CD14-positive monocyte (primary cell): ENCODE measurements around the gene PLEKHA8. TPM values are rescaled to one million over a fixed set of nuclear protein-coding genes. Genes with fewer than 3 reads are reported as not detected.

ENCODE experiments used
- DNase-seq, 3 donors: peaks; one replicate each; pipeline ENCODE4 v3.0.0-alpha.2; 2011 to 2022
- H2AFZ ChIP-seq: 2 replicates; pipeline ENCODE4 v1.6.0; 2012; ENCODE audit warnings: mild to moderate bottlenecking, low read depth, low read length, inconsistent platforms; ENCODE audit not compliant: insufficient read depth, poor library complexity, severe bottlenecking
- H3K27ac ChIP-seq, 2 donors: 1 replicate in 1 of 2; 2 replicates in 1 of 2; pipeline ENCODE4 v1.5.1; 2012 to 2013; ENCODE audit warnings: low read length in 2 of 2, control low read depth in 1 of 2, inconsistent platforms in 1 of 2, low read depth in 1 of 2, mild to moderate bottlenecking in 1 of 2
- H3K27me3 ChIP-seq, 2 donors: one replicate each; pipeline versions ENCODE4 v1.6.0 to v1.6.1; 2011 to 2013; ENCODE audit warnings: low read length in 2 of 2; ENCODE audit not compliant: control insufficient read depth in 2 of 2, insufficient read depth in 2 of 2
- H3K36me3 ChIP-seq, 2 donors: replicated peaks in 1 of 2; 1 replicate in 1 of 2; 2 replicates in 1 of 2; pipeline versions ENCODE4 v1.5.1 to v1.6.1; 2012 to 2013; ENCODE audit warnings: low read length in 2 of 2, control low read depth in 1 of 2, inconsistent platforms in 1 of 2, mild to moderate bottlenecking in 1 of 2; ENCODE audit not compliant: insufficient read depth in 2 of 2, control insufficient read depth in 1 of 2
- H3K4me1 ChIP-seq, 2 donors: 1 replicate in 1 of 2; 2 replicates in 1 of 2; pipeline versions ENCODE4 v1.5.1 to v1.6.1; 2012 to 2013; ENCODE audit warnings: low read length in 2 of 2, control low read depth in 1 of 2, inconsistent platforms in 1 of 2, mild to moderate bottlenecking in 1 of 2, moderate library complexity in 1 of 2; ENCODE audit not compliant: insufficient read depth in 2 of 2, control insufficient read depth in 1 of 2
- H3K4me2 ChIP-seq: replicated peaks from 2 replicates; pipeline ENCODE3; 2012; ENCODE audit warnings: low read length, moderate library complexity, mild to moderate bottlenecking; ENCODE audit not compliant: poor library complexity, severe bottlenecking; ENCODE audit errors: extremely low read depth
- H3K4me3 ChIP-seq, 3 experiments: fragments of 200-600 bp in 1 of 3; sonication (generic) in 1 of 3; replicated peaks in 1 of 3; 1 replicate in 2 of 3; 2 replicates in 1 of 3; pipeline ENCODE4 v1.5.1; 2011 to 2013; ENCODE audit warnings: low read length in 3 of 3, mild to moderate bottlenecking in 3 of 3, control low read depth in 2 of 3, low read depth in 2 of 3, inconsistent platforms in 1 of 3, moderate library complexity in 1 of 3
- H3K79me2 ChIP-seq: 2 replicates; pipeline ENCODE4 v1.6.0; 2012; ENCODE audit warnings: mild to moderate bottlenecking, control low read depth, inconsistent platforms, low read length, moderate library complexity; ENCODE audit not compliant: insufficient read depth
- H3K9ac ChIP-seq: 2 replicates; pipeline ENCODE4 v1.6.0; 2017; ENCODE audit warnings: low read length, mild to moderate bottlenecking; ENCODE audit not compliant: insufficient read depth, poor library complexity, severe bottlenecking
- H3K9me3 ChIP-seq, 2 donors: replicated peaks in 1 of 2; 1 replicate in 1 of 2; 2 replicates in 1 of 2; pipeline versions ENCODE4 v1.5.1 to v1.6.1; 2012 to 2013; ENCODE audit warnings: low read length in 2 of 2, control low read depth in 1 of 2; ENCODE audit not compliant: control insufficient read depth in 1 of 2, insufficient read depth in 1 of 2
- H4K20me1 ChIP-seq: 2 replicates; pipeline ENCODE4 v1.6.0; 2012; ENCODE audit warnings: mild to moderate bottlenecking, low read length, control low read depth, moderate library complexity; ENCODE audit not compliant: insufficient read depth
- H3K27ac Mint-ChIP-seq, 7 donors: one replicate each; pipeline ENCODE4 v1.8.0; 2020; ENCODE audit warnings: mild to moderate bottlenecking in 7 of 7, mixed read lengths in 7 of 7, moderate library complexity in 6 of 7, inconsistent platforms in 2 of 7
- H3K27me3 Mint-ChIP-seq, 3 donors: one replicate each; pipeline ENCODE4 v1.8.0; 2021 to 2022; ENCODE audit warnings: low read depth in 3 of 3, mild to moderate bottlenecking in 3 of 3, mixed read lengths in 3 of 3, moderate library complexity in 3 of 3, inconsistent platforms in 1 of 3
- H3K36me3 Mint-ChIP-seq, 2 donors: one replicate each; pipeline ENCODE4 v1.8.0; 2020; ENCODE audit warnings: mixed read lengths in 2 of 2, inconsistent platforms in 1 of 2, mild to moderate bottlenecking in 1 of 2
- H3K4me1 Mint-ChIP-seq: one replicate; pipeline ENCODE4 v1.8.0; 2020; ENCODE audit warnings: mild to moderate bottlenecking, mixed read lengths
- H3K4me3 Mint-ChIP-seq, 2 donors: one replicate each; pipeline ENCODE4 v1.8.0; 2020; ENCODE audit warnings: mild to moderate bottlenecking in 2 of 2, mixed read lengths in 2 of 2, moderate library complexity in 1 of 2
- H3K9me3 Mint-ChIP-seq, 7 donors: one replicate each; pipeline ENCODE4 v1.8.0; 2020 to 2022; ENCODE audit warnings: mixed read lengths in 7 of 7, mild to moderate bottlenecking in 6 of 7, moderate library complexity in 6 of 7, inconsistent platforms in 2 of 7
- CTCF ChIP-seq: fragments of 200-600 bp; IDR thresholded peaks from one replicate; pipeline ENCODE4 v1.8.0; 2022; ENCODE audit warnings: antibody characterized with exemption, mild to moderate bottlenecking
- WGBS: methylation state at CpG from one replicate; pipeline ENCODE4 v1.1.5; 2013; ENCODE audit warnings: missing lambda C conversion rate; ENCODE audit not compliant: insufficient coverage; 5-methylcytosine and 5-hydroxymethylcytosine counted together
- intact Hi-C, 2 donors: fragments of 100-400 bp; cut with micrococcal nuclease; formaldehyde crosslinking; loops; one replicate each; pipeline versions ENCODE4 v1.15.0 to v1.15.1; 2023
- polyA plus RNA-seq, 3 donors: library from polyadenylated mRNA; depleted of rRNA in 1 of 3; unstranded in 2 of 3; stranded (reverse) in 1 of 3; fragments of 300-500 nt in 2 of 3; fragments of >200 nt in 1 of 3; fragmentation: Illumina TruSeq in 2 of 3; gene quantifications; 1 replicate in 2 of 3; 2 replicates in 1 of 3; pipeline ENCODE4 v1.2.3, GENCODE V29; 2012 to 2021

PLEKHA8 gene
- polyA plus RNA-seq, 3 donors = 2.4 to 2.7 (median 2.6) TPM

DNA sequence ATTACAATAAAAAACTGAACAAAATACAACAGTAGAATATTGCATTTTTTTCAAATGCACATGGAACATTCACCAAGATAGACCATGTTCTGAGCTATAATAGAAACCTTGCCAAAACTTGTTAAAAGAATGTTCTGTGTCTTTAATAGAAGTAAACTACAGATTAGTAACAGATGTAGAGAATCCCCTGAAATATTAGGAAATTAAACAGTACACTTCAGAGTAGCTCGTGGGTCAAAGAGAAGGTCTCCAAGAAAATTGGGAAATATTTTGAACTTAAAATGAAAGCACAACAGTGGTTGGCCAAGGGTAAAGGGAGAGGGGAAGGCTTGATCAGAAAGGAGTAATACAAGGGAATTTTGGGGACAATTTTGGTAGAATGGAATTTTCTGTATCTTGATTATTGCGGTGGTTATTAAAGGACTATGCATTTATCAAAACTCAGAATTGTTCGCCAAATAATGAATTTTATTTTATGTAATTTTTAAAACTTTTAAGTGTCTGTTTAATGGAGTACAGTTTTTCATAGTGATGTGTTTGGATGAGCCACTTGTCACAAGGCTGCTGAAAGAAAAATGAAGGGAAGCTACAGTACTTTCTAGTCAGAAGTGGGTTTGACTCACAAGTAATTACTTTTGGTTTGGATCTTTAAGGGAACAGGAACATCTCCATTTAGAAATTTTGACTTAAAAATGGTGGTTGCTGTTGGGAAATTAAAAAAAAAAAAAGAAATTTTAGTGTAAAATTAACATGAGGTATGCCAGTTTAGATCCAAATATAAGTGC, 10.2 kb downstream of the PLEKHA8 start:
- intact Hi-C loops = no loop called here
- Histone ChIP-seq H3K36me3 (no peaks in the 10 kb centered on the region), H3K79me2 (no peaks in the 10 kb centered on the region), H3K9ac (no peak overlapping the region), H3K4me3 (no peak overlapping the region), H3K4me2 (no peak overlapping the region), H2AFZ (no peak overlapping the region), H3K27me3 (no peaks in the 10 kb centered on the region), H4K20me1 (no peaks in the 10 kb centered on the region), H3K4me1 (peaks cover 3 to 5% of the 10 kb centered on the region in 2 donors), H3K27ac (no peak overlapping the region), H3K9me3 (no peaks in the 10 kb centered on the region)
- no peaks in the 10 kb centered on the region for H3K9me3 Mint-ChIP-seq
- DNase-seq = no peak
- H3K4me1 Mint-ChIP-seq = peaks cover 12% of the 10 kb centered on the region
- peaks cover 0 to 2% (median 1%) of the 10 kb centered on the region in 3 donors for H3K27me3 Mint-ChIP-seq
- no CpG with 5 or more reads among the region's 3 CpGs for WGBS
- H3K36me3 Mint-ChIP-seq = no peaks in the 10 kb centered on the region
- TF ChIP-seq CTCF = no peak
- H3K27ac Mint-ChIP-seq = no peak overlapping the region
- H3K4me3 Mint-ChIP-seq = no peak overlapping the region

DNA sequence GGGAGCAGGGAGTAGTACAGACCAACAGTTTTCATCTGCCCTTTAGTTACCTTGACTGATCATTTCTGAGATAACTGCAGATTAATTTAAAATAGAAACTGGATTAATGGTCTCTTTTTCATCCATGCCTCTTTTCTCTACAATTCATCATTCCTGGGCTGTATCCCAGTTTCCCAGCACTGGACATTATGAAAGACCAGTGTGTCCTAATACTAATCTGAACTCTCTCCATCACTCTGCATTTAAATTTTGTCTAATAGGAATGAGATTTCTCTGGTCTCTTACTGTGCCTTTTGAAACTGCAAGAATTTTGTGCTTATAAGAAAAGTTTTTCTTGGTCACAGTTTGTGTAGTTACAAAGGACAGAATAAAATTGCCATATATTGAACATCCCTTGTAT, 12.7 kb downstream of the PLEKHA8 start:
- intact Hi-C loops = no loop called here
- TF ChIP-seq CTCF = no peak
- no peak for DNase-seq
- Histone ChIP-seq H3K79me2 (no peaks in the 10 kb centered on the region), H3K9ac (no peak overlapping the region), H3K4me1 (no peaks in the 10 kb centered on the region), H4K20me1 (no peaks in the 10 kb centered on the region), H3K4me2 (no peak overlapping the region), H3K27me3 (no peaks in the 10 kb centered on the region), H3K27ac (no peak overlapping the region), H3K36me3 (peaks cover 0 to 9% of the 10 kb centered on the region in 2 donors), H3K9me3 (no peaks in the 10 kb centered on the region), H3K4me3 (no peak overlapping the region), H2AFZ (no peak overlapping the region)
- Mint-ChIP-seq H3K27me3 (peaks cover 0 to 2% (median 0%) of the 10 kb centered on the region in 3 donors), H3K9me3 (no peaks in the 10 kb centered on the region), H3K36me3 (peaks cover 9 to 10% of the 10 kb centered on the region in 2 donors), H3K4me3 (no peak overlapping the region), H3K27ac (no peak overlapping the region), H3K4me1 (peaks cover 4% of the 10 kb centered on the region)
